Muscle of arm (tissue), 12 donors: ENCODE results near the gene DCTN3. TPM values are rescaled to one million over a fixed set of nuclear protein-coding genes. Genes with fewer than 3 reads are reported as not detected.

Experiments used
- DNase-seq: peaks from one replicate; pipeline ENCODE4 v3.0.0-alpha.2; 2013
- polyA plus RNA-seq, 12 donors: library from polyadenylated mRNA; unstranded; fragments of 120-200 nt; gene quantifications; one replicate each; pipeline ENCODE4 v1.2.1, GENCODE V29; 2013; ENCODE audit not compliant: insufficient read length in 12 of 12

DCTN3 gene
- polyA plus RNA-seq, 12 donors: 59.1 to 95.8 (median 62.5) TPM; not detected in 1

- DNase-seq: no peak
Observed at GRCh38 chr9:34591917-34592866, 28.1 kb downstream of the DCTN3 start.

DNA sequence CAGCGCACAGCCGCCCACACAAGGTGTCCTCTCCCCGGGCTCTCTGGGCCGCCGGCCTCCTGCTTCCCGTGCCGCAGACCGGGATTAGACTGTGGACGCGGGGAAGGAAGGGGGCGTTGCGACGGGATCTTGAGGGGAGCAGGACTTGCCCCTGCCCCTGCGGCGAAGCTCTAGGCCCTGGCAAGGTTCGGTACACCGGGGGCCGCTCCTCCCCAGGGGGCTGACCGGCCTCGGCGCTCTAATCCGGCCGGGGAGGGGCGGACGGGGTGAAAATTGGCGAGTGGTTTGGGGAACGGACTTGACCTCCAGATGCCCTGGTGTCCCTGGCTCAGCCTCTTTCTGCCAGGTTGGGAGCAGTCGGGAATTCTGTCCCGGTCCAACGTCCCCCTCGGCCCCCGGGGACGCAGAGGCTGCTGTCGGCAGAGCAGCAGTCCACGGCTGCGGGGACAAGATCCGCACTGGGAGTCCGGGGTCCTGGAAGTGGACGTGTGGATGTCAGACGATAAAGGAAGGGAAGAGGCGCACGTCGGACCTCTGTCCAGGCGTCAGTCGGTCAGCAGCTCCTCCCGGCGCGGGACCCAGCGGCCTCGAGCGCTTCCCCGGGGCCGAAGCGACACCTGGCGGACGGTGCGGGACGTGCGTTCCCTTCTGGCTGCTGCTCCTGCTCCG is 28.9 kb downstream of the DCTN3 start:
- peak; percentile 92 for DNase-seq

- no peak for DNase-seq
Observed at GRCh38 chr9:34590381-34591247, 29.7 kb downstream of the DCTN3 start.

GRCh38 chr9:34589636-34590380 is 30.5 kb downstream of the DCTN3 start, which contains the start of gene CNTFR:
Gene CNTFR, minus strand, starts transcription at chr9:34589724. Its CDS starts 20,743 bp downstream, at chr9:34568981.
- peak; percentile 75 for DNase-seq

GRCh38 chr9:34588671-34589635 is 31.3 kb downstream of the DCTN3 start:
- no peak for DNase-seq

DNA sequence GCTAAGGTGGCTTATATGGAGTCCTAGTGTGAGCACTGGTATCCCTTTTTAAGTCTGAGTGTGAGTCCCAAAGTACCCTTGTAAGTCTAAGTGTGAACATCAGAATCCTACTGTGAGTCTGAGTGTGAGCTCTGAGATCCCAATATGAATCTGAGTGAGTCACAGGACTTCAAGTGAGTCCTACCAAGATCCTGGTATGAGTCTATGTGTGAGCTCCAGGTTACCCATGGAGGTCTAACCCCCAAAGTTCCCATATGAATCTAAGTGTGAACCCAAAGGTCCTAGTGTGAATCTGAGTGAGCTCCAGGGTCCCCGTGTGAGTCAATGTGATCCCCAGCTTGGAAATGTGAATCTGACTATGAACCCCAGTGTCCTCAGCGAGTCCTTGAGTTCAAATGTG is 33.0 kb downstream of the DCTN3 start:
- DNase-seq: no peak

- DNase-seq: no peak
Observed at GRCh38 chr9:34585946-34586669, 34.2 kb downstream of the DCTN3 start.

- no peak for DNase-seq
Observed at GRCh38 chr9:34584970-34585369, 35.3 kb downstream of the DCTN3 start.

GRCh38 chr9:34582787-34583186 is 37.5 kb downstream of the DCTN3 start:
- no peak for DNase-seq

GRCh38 chr9:34581318-34581717 is 39.0 kb downstream of the DCTN3 start:
- no peak for DNase-seq

DNA sequence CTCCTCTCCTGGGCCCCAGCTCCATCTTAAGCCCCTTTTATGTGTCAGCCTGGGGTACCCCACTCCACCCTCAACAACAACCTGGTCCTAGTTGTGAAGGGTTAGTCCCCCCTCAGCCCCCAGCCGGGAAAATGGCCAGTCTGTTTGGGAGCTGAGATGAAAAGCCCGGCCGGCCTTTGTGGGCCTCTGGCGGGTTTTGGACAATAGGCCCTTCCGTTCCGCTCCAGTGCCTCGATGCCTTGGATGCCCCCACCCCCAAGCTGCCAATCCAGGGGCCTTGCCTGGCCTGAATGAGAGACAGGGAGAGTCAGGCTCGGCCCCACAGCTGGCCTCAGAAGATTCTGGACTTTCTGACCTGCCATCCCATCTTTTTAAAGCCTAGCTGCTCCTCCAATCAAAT is 39.9 kb downstream of the DCTN3 start:
- DNase-seq: no peak

DNA sequence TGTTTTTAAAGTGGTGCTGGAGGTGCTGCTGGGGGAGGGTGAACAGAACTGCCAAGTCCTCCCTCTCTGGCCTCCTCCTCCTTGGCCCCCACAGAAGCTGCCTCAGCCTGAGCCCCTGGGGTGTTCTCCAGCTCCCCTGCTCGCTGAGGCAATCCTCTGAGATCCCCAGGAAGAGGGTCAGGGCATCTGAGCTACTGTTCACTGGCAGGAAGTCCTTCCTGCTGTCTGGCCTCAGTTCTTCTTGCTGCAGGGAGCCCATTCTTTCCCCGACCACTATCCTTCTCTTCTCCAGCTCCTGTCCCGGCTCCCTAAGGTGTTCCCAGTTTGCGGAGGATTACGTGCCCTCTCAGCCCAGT is 40.5 kb downstream of the DCTN3 start:
- no peak for DNase-seq

DNA sequence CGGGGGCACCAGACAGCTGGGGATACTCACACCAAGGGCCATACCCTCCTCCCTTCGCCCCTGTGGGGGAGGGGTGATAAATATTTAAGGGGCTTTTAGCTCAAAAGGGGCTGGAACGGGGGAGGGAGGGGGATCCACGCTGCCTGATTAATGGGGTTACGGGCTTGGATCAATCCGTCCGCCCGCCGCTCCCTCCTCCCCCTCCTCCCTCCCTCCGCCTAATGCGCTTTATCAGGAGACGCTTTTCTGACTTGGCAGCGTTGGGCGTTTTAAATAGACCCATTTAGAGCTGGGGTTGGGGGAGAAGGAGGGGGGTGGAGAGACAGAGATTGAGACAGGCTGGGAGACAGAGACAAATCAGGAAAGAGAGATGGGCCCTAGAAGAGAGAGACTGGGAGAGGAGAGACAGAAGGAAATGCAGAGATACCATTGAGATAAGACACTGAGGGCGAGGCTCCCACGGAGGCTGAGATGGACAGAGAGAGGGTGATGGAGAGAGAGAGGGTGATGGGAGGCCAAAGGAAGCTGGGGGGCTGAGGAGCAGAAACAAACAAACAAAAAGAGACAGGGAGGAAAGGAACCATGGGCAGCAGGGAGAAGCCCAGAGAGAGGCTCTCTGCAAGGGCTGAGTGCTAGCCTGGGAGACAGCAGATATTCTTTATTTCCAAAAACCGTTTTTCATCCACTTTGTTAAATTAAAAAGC is 41.0 kb downstream of the DCTN3 start:
- no peak for DNase-seq

DNA sequence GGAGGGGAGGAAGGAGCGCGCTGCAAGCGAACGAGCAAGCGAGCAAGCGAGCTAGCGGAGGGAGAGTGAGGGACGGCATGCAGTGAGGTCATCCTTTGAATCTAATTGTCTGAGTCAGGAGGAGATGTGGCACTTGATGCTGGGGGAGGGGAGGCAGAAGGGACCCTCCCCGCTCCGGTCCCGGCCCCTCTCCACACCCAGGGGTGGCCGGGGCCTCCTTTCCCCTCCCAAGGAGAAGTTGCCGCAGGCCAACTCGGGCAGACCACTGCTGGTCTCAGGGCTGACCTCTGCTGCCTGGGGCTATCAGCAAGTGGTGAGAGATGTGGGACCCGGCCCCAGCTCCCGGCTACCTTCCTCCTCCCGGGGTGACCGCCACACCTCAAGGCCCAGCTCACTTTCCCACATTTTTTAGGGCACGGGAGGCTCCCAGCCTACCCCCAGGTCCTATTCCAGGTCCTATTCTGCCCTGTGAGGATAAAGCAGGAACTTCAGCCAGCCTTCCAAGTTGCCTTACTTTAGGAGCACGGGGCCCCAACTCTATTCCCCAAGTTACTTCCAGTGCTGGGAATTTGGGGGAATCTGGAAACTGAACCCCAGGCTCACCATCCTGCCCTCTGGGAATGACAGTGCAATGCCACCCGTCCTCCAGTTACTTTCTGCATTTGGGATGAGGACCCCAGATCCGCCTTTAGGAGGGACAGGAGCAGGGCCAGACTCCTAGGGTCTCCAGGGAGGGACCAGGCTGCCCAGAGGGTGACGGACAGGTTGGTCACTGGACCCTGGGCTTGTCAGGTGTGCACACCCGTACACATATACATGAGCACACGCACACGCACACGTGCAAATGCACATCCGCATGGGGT is 41.8 kb downstream of the DCTN3 start:
- peak; percentile 71 for DNase-seq

DNA sequence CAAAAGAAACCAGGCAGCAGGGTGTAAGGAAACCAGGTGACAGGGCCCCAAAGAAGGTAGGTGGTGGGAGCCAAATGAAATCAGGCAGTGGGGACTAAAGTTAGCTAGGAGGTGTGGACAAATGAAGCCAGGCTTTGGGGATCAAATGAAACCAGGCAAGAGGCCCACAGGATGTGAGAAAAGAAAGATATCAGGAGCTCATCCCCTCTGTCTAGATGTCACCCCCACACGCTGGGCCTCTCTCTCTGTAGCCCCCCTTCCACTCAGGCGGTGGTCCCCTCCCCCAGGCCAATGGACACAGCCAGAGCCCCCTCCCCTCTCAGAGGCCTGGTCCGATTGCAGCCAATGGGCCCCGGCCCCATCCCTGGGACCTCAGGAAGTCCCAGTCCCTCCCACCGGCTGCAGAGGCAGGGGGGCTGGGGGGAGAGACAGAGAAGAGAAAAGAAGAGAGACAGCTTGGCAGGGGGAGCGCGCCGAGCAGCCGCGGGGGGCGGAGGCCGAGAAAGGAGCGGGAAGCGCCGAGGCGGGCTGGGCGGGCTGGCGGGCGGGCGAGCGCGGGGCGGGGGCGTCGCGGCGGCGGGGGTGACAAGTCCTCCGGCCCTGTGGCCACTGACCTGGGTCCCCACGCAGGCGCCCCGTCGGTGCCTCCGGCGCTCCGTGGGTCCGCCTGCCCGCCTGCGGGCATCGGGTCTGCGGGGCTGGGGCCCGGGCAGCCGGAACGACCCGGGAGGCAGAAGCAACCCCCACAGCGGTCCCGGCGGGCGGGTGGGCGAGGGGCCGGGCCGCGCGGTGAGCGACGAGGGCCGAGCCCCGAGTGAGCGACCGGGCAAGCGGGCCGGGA is 42.7 kb downstream of the DCTN3 start:
- peak; percentile 84 for DNase-seq

GRCh38 chr9:34576597-34577399 is 43.5 kb downstream of the DCTN3 start:
- peak; percentile 49 for DNase-seq
